Measurements from ENCODE around the gene ZGPAT.
A peak's percentile ranks its signal among the peaks of the same experiment; 100 is the strongest.

The ZGPAT gene

DNA sequence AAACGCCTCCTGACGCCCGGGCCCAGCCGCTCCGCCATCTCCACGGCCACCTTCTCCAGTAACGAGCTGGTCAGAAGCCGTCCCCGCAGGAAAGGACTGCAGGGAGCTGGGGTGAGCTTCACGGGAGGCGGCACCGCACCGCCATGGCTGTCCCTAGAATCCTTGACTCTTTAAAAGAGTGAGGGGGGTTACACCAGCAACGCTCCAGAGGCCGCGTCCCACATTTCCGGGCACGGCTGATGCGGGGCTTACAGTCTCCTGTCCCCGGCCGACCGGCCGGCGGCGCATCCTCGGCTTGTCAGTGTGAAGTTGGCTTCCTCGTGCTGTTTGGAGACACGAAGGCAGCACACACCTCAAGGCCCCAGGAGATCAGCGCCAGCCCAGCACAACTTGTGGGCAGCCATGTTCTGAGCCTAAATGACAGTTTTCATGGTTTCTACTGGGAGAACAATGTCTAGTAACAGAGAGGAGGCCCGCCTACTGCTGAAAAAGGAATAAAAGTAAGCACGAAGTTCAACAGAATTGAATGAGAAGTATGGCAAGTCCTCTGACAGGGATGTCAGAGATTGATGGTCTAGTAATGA is 62.1 kb downstream of the ZGPAT start:
- DNase-seq: no peak
- Mint-ChIP-seq H3K27ac (peak overlapping the region; percentile 77), H3K9me3 (no peaks in the 10 kb centered on the region), H3K4me3 (no peak overlapping the region), H3K36me3 (ENCODE audit: low read depth) (peaks cover 38% of the 10 kb centered on the region), H3K4me1 (peaks cover 16% of the 10 kb centered on the region), H3K27me3 (ENCODE audit: low read depth, poor library complexity) (peaks cover 2% of the 10 kb centered on the region)
- TF ChIP-seq, protein P1, sequence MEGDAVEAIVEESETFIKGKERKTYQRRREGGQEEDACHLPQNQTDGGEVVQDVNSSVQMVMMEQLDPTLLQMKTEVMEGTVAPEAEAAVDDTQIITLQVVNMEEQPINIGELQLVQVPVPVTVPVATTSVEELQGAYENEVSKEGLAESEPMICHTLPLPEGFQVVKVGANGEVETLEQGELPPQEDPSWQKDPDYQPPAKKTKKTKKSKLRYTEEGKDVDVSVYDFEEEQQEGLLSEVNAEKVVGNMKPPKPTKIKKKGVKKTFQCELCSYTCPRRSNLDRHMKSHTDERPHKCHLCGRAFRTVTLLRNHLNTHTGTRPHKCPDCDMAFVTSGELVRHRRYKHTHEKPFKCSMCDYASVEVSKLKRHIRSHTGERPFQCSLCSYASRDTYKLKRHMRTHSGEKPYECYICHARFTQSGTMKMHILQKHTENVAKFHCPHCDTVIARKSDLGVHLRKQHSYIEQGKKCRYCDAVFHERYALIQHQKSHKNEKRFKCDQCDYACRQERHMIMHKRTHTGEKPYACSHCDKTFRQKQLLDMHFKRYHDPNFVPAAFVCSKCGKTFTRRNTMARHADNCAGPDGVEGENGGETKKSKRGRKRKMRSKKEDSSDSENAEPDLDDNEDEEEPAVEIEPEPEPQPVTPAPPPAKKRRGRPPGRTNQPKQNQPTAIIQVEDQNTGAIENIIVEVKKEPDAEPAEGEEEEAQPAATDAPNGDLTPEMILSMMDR (IDR thresholded peaks at IDR 0.05): no peak

DNA sequence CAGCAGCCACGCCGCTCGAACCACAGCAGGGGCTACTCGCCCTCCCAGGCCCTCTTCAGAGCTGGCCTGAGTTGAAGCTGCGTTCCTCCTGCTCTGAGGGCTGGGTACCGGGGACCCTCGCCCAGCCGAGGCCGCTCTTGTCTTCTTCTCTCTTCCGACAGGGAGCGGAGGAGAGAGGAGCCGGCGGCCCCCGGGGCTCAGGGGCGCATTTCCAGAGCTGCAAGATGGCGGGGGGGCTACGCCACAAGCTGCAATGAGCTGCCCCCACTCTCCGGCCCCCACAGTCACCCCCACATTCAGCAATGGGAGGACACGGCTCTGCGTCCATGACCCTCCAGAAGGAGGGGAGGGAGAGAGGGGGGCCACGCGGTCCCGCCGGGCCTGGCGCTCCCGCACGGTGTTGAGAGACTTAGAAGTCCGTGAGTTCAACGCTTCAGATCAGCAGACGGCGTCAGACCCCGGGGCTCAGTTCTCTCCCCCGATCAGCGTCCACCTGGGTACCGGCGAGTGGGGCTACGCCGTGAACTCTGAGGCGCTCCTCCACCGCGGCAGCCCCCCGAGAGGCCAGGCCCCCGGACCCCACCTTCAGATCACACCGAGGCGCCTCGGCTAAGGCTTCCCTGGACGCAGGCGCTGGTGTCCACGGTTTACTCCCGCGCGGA is 63.3 kb downstream of the ZGPAT start:
- Mint-ChIP-seq H3K9me3 (no peaks in the 10 kb centered on the region), H3K4me1 (peaks cover 28% of the 10 kb centered on the region), H3K27ac (no peak overlapping the region), H3K36me3 (ENCODE audit: low read depth) (peaks cover 34% of the 10 kb centered on the region), H3K4me3 (no peak overlapping the region), H3K27me3 (ENCODE audit: low read depth, poor library complexity) (peaks cover 2% of the 10 kb centered on the region)
- TF ChIP-seq, protein P1 (IDR thresholded peaks at IDR 0.05): no peak
- no peak for DNase-seq

DNA sequence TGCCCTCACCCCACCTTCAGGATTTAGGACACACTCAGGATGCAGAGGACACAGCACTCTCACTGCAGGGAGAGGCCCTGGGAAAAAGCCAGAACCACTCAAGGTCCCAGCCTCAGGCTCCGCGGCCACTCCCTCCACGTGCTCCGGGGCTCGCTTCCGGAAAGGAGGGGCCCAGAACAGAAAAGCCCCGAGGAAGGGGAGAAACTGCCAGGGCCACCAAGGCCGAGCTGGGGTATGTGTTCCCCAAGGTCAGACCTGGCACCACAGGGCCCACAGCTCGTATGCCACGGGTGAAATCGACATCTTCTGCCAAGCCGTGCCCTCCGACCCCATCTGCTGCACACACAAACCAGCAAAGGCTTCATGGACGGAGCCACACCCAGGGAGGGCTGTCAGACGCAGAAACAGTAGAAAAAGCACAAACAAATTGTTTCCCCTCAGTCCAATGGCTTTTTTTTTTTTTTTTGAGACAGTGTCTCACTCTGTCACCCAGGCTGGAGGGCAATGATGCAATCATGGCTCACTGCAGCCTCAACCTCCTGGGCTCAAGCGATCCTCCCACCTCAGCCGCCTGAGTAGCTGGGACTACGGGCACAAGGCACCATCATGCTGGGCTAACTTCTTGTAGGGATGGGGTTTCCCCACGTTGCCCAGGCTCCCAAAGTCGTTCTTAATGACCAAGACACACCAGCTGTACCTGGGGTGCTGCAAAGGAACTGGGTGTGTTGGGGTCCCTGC is 65.1 kb downstream of the ZGPAT start:
- Mint-ChIP-seq H3K27ac (peak overlapping the region; percentile 44), H3K9me3 (no peaks in the 10 kb centered on the region), H3K27me3 (ENCODE audit: low read depth, poor library complexity) (peaks cover 2% of the 10 kb centered on the region), H3K36me3 (ENCODE audit: low read depth) (peaks cover 35% of the 10 kb centered on the region), H3K4me1 (peaks cover 35% of the 10 kb centered on the region), H3K4me3 (no peak overlapping the region)
- no peak for DNase-seq
- TF ChIP-seq, protein P1 (IDR thresholded peaks at IDR 0.05): no peak

DNA sequence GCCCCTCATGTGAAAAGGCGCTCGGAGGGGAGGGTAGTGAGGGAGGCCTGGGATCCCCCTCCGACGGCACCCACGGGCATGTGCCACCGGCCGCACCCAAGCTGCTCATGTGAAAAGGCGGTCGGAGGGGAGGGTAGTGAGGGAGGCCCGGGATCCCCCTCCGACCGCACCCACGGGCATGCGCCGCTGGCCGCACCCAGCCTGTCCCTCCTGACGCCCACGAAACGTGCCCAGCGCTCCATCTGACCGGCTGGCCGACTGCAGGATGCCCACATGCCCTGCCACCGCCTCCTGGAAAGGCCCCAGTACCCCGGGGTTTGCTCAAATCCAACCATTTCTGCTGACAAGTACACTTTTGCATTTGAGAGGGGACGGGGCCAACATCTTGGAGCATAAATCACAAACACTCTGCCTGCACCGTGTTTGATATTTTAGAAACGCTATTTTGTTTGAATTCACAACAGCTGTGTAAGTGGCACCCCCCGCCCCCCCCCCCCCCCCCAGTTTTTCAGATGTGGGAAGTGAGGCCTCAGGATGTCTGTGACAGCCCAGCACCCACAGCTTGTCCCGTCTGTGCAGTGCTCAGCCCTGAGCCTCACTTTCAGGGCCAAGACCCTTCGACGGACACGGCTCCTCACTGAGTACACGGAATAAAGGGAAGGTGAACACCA is 65.9 kb downstream of the ZGPAT start:
- no peaks in the 10 kb centered on the region for H3K9me3 Mint-ChIP-seq
- DNase-seq: no peak
- TF ChIP-seq, protein P1 (IDR thresholded peaks at IDR 0.05): no peak
- H3K36me3 Mint-ChIP-seq (ENCODE audit: low read depth): peaks cover 36% of the 10 kb centered on the region
- peaks cover 2% of the 10 kb centered on the region for H3K27me3 Mint-ChIP-seq (ENCODE audit: low read depth, poor library complexity)
- peaks cover 33% of the 10 kb centered on the region for H3K4me1 Mint-ChIP-seq
- no peak overlapping the region for H3K4me3 Mint-ChIP-seq
- H3K27ac Mint-ChIP-seq: no peak overlapping the region

DNA sequence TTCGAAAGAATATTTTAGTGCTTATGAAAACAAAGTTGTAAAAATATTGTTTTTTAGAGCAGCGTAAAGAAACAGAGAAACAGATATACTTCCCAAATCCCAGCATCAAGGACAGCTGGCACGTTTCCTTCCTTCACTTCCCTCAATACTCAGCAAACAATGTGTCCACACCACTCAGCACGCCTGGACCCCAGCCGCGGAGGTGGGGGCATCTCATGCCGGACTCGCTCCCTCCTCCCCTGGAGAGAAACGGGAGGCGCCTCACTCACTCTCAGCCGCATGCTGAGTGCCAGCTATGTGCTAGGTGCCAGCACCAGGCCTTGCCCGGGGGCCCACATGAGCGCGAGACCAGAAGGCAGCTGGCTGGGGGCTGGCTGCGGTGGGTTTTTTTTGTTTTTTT is 66.5 kb downstream of the ZGPAT start:
- H3K9me3 Mint-ChIP-seq: no peaks in the 10 kb centered on the region
- no peak overlapping the region for H3K4me3 Mint-ChIP-seq
- no peak for DNase-seq
- H3K4me1 Mint-ChIP-seq: peaks cover 33% of the 10 kb centered on the region
- TF ChIP-seq, protein P1 (IDR thresholded peaks at IDR 0.05): no peak
- peaks cover 36% of the 10 kb centered on the region for H3K36me3 Mint-ChIP-seq (ENCODE audit: low read depth)
- no peak overlapping the region for H3K27ac Mint-ChIP-seq
- peaks cover 2% of the 10 kb centered on the region for H3K27me3 Mint-ChIP-seq (ENCODE audit: low read depth, poor library complexity)
